Esophagus (tissue), 2 donors: Measurements from ENCODE around the gene LNP1. TPM values are rescaled to one million over a fixed set of nuclear protein-coding genes. Genes with fewer than 3 reads are reported as not detected.

Source experiments
- H3K27ac ChIP-seq, 2 donors: one replicate each; pipeline ENCODE4 v1.5.1; 2013; ENCODE audit warnings: low read depth in 2 of 2, mild to moderate bottlenecking in 2 of 2, inconsistent platforms in 1 of 2, low read length in 1 of 2, moderate library complexity in 1 of 2
- H3K27me3 ChIP-seq, 2 donors: one replicate each; pipeline ENCODE4 v1.6.1; 2013; ENCODE audit warnings: low read length in 2 of 2, control low read depth in 1 of 2, mild to moderate bottlenecking in 1 of 2; ENCODE audit not compliant: insufficient read depth in 2 of 2, control insufficient read depth in 1 of 2
- H3K36me3 ChIP-seq, 2 donors: one replicate each; pipeline ENCODE4 v1.6.1; 2013; ENCODE audit warnings: low read length in 1 of 2; ENCODE audit not compliant: control insufficient read depth in 2 of 2, insufficient read depth in 2 of 2
- H3K4me1 ChIP-seq, 2 donors: one replicate each; pipeline ENCODE4 v1.6.1; 2013; ENCODE audit warnings: low read length in 1 of 2; ENCODE audit not compliant: control insufficient read depth in 2 of 2, insufficient read depth in 2 of 2
- H3K4me3 ChIP-seq, 2 donors: one replicate each; pipeline ENCODE4 v1.5.1; 2013; ENCODE audit warnings: low read length in 2 of 2, mild to moderate bottlenecking in 2 of 2, low read depth in 1 of 2, moderate library complexity in 1 of 2
- H3K9me3 ChIP-seq, 2 donors: one replicate each; pipeline ENCODE4 v1.6.1; 2013; ENCODE audit warnings: mild to moderate bottlenecking in 2 of 2, low read depth in 1 of 2, low read length in 1 of 2, moderate library complexity in 1 of 2; ENCODE audit not compliant: control insufficient read depth in 2 of 2, insufficient read depth in 1 of 2
- WGBS, 2 donors: extraction: QIAGEN DNeasy Blood & Tissue Kit; methylation state at CpG; one replicate each; pipeline ENCODE4 v1.1.7; 2013; 5-methylcytosine and 5-hydroxymethylcytosine counted together
- polyA plus RNA-seq, 2 donors: library from polyadenylated mRNA; stranded (reverse); fragments of 200-250 nt; gene quantifications; one replicate each; pipeline ENCODE4 v1.2.3, GENCODE V29; 2013
- donor health status: healthy with polysubstance abuse.
- donor health status: Bipolar disorder and iron deficiency.

Gene LNP1
- polyA plus RNA-seq, 2 donors: 0.35 to 0.41 TPM

GRCh38 chr3:100482176-100482575 is 80.8 kb downstream of the LNP1 start:
- no peak overlapping the region for H3K27ac ChIP-seq
- no peaks in the 10 kb centered on the region for H3K4me1 ChIP-seq
- WGBS, 2 donors: 52 to 71% methylated on average over 2 of the region's 2 CpGs
- no peak overlapping the region for H3K4me3 ChIP-seq
- no peaks in the 10 kb centered on the region for H3K27me3 ChIP-seq
- no peaks in the 10 kb centered on the region for H3K9me3 ChIP-seq
- H3K36me3 ChIP-seq: no peaks in the 10 kb centered on the region

GRCh38 chr3:100483529-100483928 is 82.2 kb downstream of the LNP1 start:
- no peaks in the 10 kb centered on the region for H3K4me1 ChIP-seq
- WGBS, 2 donors: 94 to 98% methylated on average over 1 of the region's 1 CpG
- H3K9me3 ChIP-seq: no peaks in the 10 kb centered on the region
- H3K36me3 ChIP-seq: no peaks in the 10 kb centered on the region
- H3K4me3 ChIP-seq: no peak overlapping the region
- H3K27me3 ChIP-seq: no peaks in the 10 kb centered on the region
- no peak overlapping the region for H3K27ac ChIP-seq

- Histone ChIP-seq H3K27ac (no peak overlapping the region), H3K4me1 (no peaks in the 10 kb centered on the region), H3K27me3 (no peaks in the 10 kb centered on the region), H3K9me3 (no peaks in the 10 kb centered on the region), H3K4me3 (no peak overlapping the region), H3K36me3 (no peaks in the 10 kb centered on the region)
- 94 to 98% methylated on average over 2 of the region's 2 CpGs for WGBS, 2 donors
Measured at GRCh38 chr3:100486808-100487207, 85.5 kb downstream of the LNP1 start.

DNA sequence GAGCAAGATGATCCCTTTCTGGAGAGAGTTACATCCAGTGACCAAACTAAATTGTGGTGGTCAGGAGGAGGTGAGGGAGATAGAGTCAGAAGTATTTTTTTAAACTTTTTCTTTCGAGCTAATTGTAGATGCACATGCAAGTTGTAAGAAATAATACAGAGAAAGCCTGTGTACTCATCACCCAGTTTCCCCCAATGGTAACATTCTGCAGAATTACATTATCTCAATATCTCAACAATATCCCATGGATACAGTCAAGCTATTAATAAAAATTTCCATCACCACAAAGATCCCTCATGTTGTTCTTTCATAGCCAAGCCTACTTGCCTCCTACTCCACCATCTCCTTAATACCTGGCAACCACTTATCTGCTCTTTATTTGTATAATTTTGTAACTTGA is 87.8 kb downstream of the LNP1 start:
- 92 to 95% methylated on average over 1 of the region's 1 CpG for WGBS, 2 donors
- Histone ChIP-seq H3K27me3 (no peaks in the 10 kb centered on the region), H3K36me3 (no peaks in the 10 kb centered on the region)

DNA sequence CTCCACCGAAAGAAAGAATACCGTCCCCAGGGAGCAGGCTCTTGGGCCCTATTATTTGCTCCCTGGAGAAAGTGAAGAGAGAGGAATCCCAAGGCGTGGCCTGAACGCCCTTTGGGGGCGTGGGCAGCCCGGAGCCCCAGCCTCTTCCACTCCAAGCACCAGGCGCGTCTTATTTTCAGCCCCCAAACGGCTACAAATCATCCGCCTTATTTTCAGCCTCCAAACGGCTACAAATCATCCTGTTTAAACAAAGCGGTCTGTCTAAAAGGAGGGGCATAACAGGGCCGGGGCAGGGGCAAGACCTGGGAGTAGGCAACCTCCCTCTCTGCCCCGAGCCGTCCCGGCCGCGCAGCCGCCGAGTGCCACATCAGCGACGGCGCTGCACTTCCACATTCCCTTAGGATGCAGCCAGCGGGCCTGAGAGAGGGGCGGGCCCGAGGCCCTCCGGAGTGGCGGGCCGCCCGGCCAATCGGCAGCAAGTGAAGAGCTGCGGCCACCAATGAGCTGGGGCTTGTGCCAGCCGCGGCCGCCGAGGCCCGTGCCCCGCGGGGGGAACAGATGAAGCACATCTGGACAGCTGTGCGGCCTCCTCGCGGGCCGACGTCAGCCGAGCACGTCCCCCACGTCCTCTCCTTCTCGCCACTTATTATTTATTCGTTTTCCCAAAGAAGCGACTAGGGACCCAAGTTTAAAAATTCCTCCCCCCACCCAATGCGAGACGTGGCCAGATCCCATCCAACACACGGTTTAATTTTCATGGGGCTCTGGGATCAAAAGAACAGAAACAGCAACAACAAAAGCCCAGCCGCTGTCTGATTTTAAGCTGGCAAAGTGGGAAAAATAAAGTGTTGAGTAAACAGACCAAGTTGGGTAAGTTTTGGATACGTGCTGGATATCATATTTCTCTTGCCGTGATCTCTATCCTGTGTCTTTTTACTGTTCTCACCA is 91.0 kb downstream of the LNP1 start, which contains the start of gene TMEM45A:
Gene TMEM45A, plus strand, starts transcription at position 561 of the 948 bp plus-strand sequence. CDS start 62,593 bp downstream, outside the sequence.
- H3K4me1 ChIP-seq: no peaks in the 10 kb centered on the region
- 1% methylated on average over 55 to 56 of the region's 56 CpGs for WGBS, 2 donors
- H3K4me3 ChIP-seq: peak within 1 kb of the TSS; percentile 50 to 62
- H3K27me3 ChIP-seq: no peaks in the 10 kb centered on the region
- no peaks in the 10 kb centered on the region for H3K9me3 ChIP-seq
- peak within 1 kb of the TSS; percentile 54 to 86 for H3K27ac ChIP-seq
- H3K36me3 ChIP-seq: no peaks in the 10 kb centered on the region

More for the DNA sequence above, 87.8 kb downstream of the LNP1 start:
- no peaks in the 10 kb centered on the region for H3K4me1 ChIP-seq
- no peaks in the 10 kb centered on the region for H3K9me3 ChIP-seq
- H3K4me3 ChIP-seq: no peak overlapping the region
- H3K27ac ChIP-seq: no peak overlapping the region

DNA sequence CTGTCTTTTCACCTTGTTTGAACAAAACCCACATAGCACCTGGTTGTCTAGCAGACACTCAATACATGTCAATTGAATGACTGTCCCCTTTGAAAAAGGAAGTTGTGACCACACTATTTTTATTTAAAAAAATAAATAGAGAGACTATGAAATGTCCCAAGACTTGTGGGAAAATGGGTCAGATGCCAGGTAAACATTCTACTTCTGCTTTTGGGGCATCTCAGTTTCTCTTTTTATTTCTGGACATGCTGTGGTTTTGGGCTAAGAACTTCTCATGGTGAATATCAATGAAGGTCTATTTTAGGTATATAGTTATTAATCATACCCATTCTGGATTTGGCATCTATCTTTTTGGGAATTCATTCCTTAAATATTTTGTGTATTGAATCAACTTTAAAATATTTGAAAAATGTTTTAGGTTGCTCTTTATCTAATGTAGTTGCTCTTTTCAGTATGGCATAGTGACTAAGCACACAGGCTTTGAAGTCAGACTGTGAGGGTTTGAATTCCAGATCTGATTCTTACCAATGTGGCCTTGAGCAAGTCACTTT is 95.4 kb downstream of the LNP1 start:
- H3K36me3 ChIP-seq: no peaks in the 10 kb centered on the region
- no peaks in the 10 kb centered on the region for H3K4me1 ChIP-seq
- H3K4me3 ChIP-seq: no peak overlapping the region
- no peak overlapping the region for H3K27ac ChIP-seq
- no peaks in the 10 kb centered on the region for H3K27me3 ChIP-seq
- H3K9me3 ChIP-seq: no peaks in the 10 kb centered on the region

GRCh38 chr3:100499651-100500050 is 98.3 kb downstream of the LNP1 start:
- Histone ChIP-seq H3K36me3 (no peaks in the 10 kb centered on the region), H3K27ac (no peak overlapping the region), H3K4me3 (no peak overlapping the region), H3K27me3 (no peaks in the 10 kb centered on the region), H3K9me3 (no peaks in the 10 kb centered on the region), H3K4me1 (no peaks in the 10 kb centered on the region)
- 93 to 96% methylated on average over 4 of the region's 4 CpGs for WGBS, 2 donors

- no peaks in the 10 kb centered on the region for H3K9me3 ChIP-seq
- 81 to 84% methylated on average over 8 of the region's 8 CpGs for WGBS, 2 donors
- H3K27me3 ChIP-seq: no peaks in the 10 kb centered on the region
- no peaks in the 10 kb centered on the region for H3K36me3 ChIP-seq
- H3K27ac ChIP-seq: no peak overlapping the region
- H3K4me1 ChIP-seq: no peaks in the 10 kb centered on the region
- no peak overlapping the region for H3K4me3 ChIP-seq
Measured at GRCh38 chr3:100500320-100500880, 99.1 kb downstream of the LNP1 start.

GRCh38 chr3:100503448-100503847 is 102.1 kb downstream of the LNP1 start:
- no peaks in the 10 kb centered on the region for H3K4me1 ChIP-seq
- no peaks in the 10 kb centered on the region for H3K27me3 ChIP-seq
- no peaks in the 10 kb centered on the region for H3K36me3 ChIP-seq
- no peak overlapping the region for H3K27ac ChIP-seq
- no peaks in the 10 kb centered on the region for H3K9me3 ChIP-seq
- no peak overlapping the region for H3K4me3 ChIP-seq
- 90 to 97% methylated on average over 1 of the region's 1 CpG for WGBS, 2 donors
